Peyer's patch (tissue), 4 donors: ENCODE measurements around the gene ARL8B. TPM values are rescaled to one million over a fixed set of nuclear protein-coding genes. Genes with fewer than 3 reads are reported as not detected.
"Not testable (repeated sequence)": the region's sequence is repeated elsewhere in the genome, so short reads cannot be mapped to it uniquely, and the experiment has no call there.

Experiments used
- DNase-seq, 3 donors: peaks; one replicate each; pipeline ENCODE4 v3.0.0-alpha.2; 2017 to 2019
- H3K27ac ChIP-seq, 4 donors: fragments of 200-600 bp; sonication (generic); one replicate each; pipeline ENCODE4 v1.5.1; 2016 to 2019
- H3K27me3 ChIP-seq, 2 donors: fragments of 200-600 bp; sonication (generic); one replicate each; pipeline ENCODE4 v1.5.1; 2019
- H3K36me3 ChIP-seq, 3 donors: fragments of 200-600 bp; sonication (generic); one replicate each; pipeline ENCODE4 v1.5.1; 2016 to 2019
- H3K4me1 ChIP-seq, 4 donors: fragments of 200-600 bp; sonication (generic); one replicate each; pipeline ENCODE4 v1.5.1; 2016 to 2019
- H3K4me3 ChIP-seq, 4 donors: fragments of 200-600 bp; sonication (generic); 1 replicate in 3 of 4; 2 replicates in 1 of 4; pipeline ENCODE4 v1.5.1; 2016 to 2019; ENCODE audit warnings: mild to moderate bottlenecking in 1 of 4
- H3K9me3 ChIP-seq, 4 donors: fragments of 200-600 bp; sonication (generic); one replicate each; pipeline ENCODE4 v1.5.1; 2016 to 2019; ENCODE audit warnings: mild to moderate bottlenecking in 1 of 4
- CTCF ChIP-seq, 6 experiments: fragments of 450-650 bp in 4 of 6; fragments of 200-600 bp in 2 of 6; sonication (generic) in 1 of 6; IDR thresholded peaks; one replicate each; pipeline ENCODE4 v1.5.1; 2017 to 2019; ENCODE audit warnings: antibody characterized with exemption in 6 of 6, mild to moderate bottlenecking in 3 of 6, moderate library complexity in 1 of 6
- POLR2A ChIP-seq, 2 donors: fragments of 450-650 bp; IDR thresholded peaks; one replicate each; pipeline ENCODE4 v1.5.1; 2017; ENCODE audit warnings: antibody characterized with exemption in 2 of 2, mild to moderate bottlenecking in 2 of 2, moderate library complexity in 2 of 2
- total RNA-seq, 4 donors: library from RNA; depleted of rRNA; stranded (reverse); fragments of >200 nt; gene quantifications; one replicate each; pipeline ENCODE4 v1.1.0, GENCODE V29; 2016

The ARL8B gene
- total RNA-seq = 10 to 100 TPM; 32.6 to 47.0 (median 36.8) TPM

- H3K27me3 ChIP-seq = no peaks in the 10 kb centered on the region
- TF ChIP-seq CTCF (IDR thresholded peaks at IDR 0.05) (peak; percentile 95 to 99 (median 97)), POLR2A (IDR thresholded peaks at IDR 0.05) (peak; percentile 65 to 71)
- peak within 1 kb of the TSS; percentile 80 to 91 (median 88) for H3K27ac ChIP-seq
- peak; percentile 84 to 95 (median 94) for DNase-seq
- H3K4me3 ChIP-seq = peak within 1 kb of the TSS; percentile 69 to 99 (median 86)
- H3K4me1 ChIP-seq = peaks cover 0 to 36% (median 2%) of the 10 kb centered on the region in 4 donors
- no peaks in the 10 kb centered on the region for H3K36me3 ChIP-seq
- H3K9me3 ChIP-seq = no peaks in the 10 kb centered on the region
These were observed at the start of gene ARL8B for GRCh38 chr3:5122030-5122740. TSS of gene ARL8B (plus strand) at chr3:5122292. CDS start at chr3:5122466, 174 bp downstream.

GRCh38 chr3:5073374-5074085 lies 48.6 kb upstream of the ARL8B start:
- TF ChIP-seq CTCF (IDR thresholded peaks at IDR 0.05) = no peak
- TF ChIP-seq POLR2A (IDR thresholded peaks at IDR 0.05) = no peak
- Histone ChIP-seq H3K4me1 (no peaks in the 10 kb centered on the region), H3K4me3 (no peak overlapping the region), H3K27ac (no peak overlapping the region), H3K27me3 (no peaks in the 10 kb centered on the region), H3K9me3 (no peaks in the 10 kb centered on the region), H3K36me3 (no peaks in the 10 kb centered on the region)
- DNase-seq = no peak

- Histone ChIP-seq H3K4me3 (no peak overlapping the region), H3K9me3 (no peaks in the 10 kb centered on the region), H3K27ac (no peak overlapping the region), H3K36me3 (no peaks in the 10 kb centered on the region), H3K4me1 (no peaks in the 10 kb centered on the region), H3K27me3 (no peaks in the 10 kb centered on the region)
- TF ChIP-seq POLR2A (IDR thresholded peaks at IDR 0.05) (no peak), CTCF (IDR thresholded peaks at IDR 0.05) (no peak)
- peak in 1 of 3 donors; percentile 27 for DNase-seq
These were observed 43.9 kb upstream of the ARL8B start for GRCh38 chr3:5078151-5078550.

GRCh38 chr3:5079761-5080160 lies 42.3 kb upstream of the ARL8B start:
- Histone ChIP-seq H3K4me3 (no peak overlapping the region), H3K27me3 (no peaks in the 10 kb centered on the region), H3K4me1 (no peaks in the 10 kb centered on the region), H3K36me3 (no peaks in the 10 kb centered on the region), H3K9me3 (no peaks in the 10 kb centered on the region), H3K27ac (no peak overlapping the region)
- peak in 1 of 3 donors; percentile 39 for DNase-seq
- TF ChIP-seq CTCF (IDR thresholded peaks at IDR 0.05) (no peak), POLR2A (IDR thresholded peaks at IDR 0.05) (no peak)

GRCh38 chr3:5080779-5081550 lies 41.1 kb upstream of the ARL8B start:
- no peaks in the 10 kb centered on the region for H3K27me3 ChIP-seq
- H3K27ac ChIP-seq = no peak overlapping the region
- no peaks in the 10 kb centered on the region for H3K9me3 ChIP-seq
- no peaks in the 10 kb centered on the region for H3K4me1 ChIP-seq
- no peak for TF ChIP-seq POLR2A (IDR thresholded peaks at IDR 0.05)
- no peak for TF ChIP-seq CTCF (IDR thresholded peaks at IDR 0.05)
- no peak overlapping the region for H3K4me3 ChIP-seq
- peak in 1 of 3 donors; percentile 36 for DNase-seq
- no peaks in the 10 kb centered on the region for H3K36me3 ChIP-seq

DNA sequence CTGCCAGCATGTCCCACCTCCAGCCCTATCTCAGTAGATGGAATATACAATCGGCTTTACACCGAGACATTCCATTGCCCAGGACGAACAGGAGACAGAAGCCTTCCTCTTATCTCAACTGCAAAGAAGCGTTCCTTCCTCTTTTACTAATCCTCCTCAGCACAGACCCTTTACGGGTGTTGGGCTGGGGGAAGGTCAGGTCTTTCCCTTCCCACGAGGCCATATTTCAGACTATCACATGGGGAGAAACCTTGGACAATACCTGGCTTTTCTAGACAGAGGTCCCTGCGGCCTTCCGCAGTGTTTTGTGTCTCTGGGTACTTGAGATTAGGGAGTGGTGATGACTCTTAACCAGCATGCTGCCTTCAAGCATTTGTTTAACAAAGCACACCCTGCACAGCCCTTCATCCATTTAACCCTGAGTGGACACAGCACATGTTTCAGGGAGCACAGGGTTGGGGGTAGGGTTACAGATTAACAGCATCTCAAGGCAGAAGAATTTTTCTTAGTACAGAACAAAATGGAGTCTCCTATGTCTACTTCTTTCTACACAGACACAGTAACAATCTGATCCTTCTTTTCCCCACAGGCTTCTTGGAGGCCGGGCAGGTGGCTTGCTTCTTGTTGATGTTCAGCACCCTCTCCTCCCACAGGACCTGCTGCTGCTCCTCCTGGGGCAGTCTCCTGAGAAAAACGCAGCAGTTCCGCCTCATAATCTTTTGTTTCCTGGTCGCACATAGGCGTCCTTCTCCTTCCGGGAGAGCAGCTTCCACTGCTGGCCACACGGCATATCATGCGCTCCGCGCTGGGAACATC lies 39.9 kb upstream of the ARL8B start:
- peak in 1 of 3 donors; percentile 34 for DNase-seq
- H3K36me3 ChIP-seq, H3K4me3 ChIP-seq, H3K27me3 ChIP-seq, H3K9me3 ChIP-seq, H3K27ac ChIP-seq, H3K4me1 ChIP-seq: not testable (repeated sequence)
